ENCODE data around the gene HS6ST1.

The HS6ST1 gene

GRCh38 chr2:128249555-128249954 is 69.1 kb downstream of the HS6ST1 start (continued):
- no peak for TF ChIP-seq SP2 (tag by site-specific recombination; IDR thresholded peaks at IDR 0.05)
- no peak for TF ChIP-seq ZNF138 (tag by site-specific recombination; IDR thresholded peaks at IDR 0.05; ENCODE audit: borderline replicate concordance)
- TF ChIP-seq FEZF1 (tag by site-specific recombination; IDR thresholded peaks at IDR 0.05), result no peak
- no peak for TF ChIP-seq REPIN1 (tag by site-specific recombination; IDR thresholded peaks at IDR 0.05; ENCODE audit: low read depth)
- TF ChIP-seq ZNF23 (tag by site-specific recombination; IDR thresholded peaks at IDR 0.05; ENCODE audit: borderline replicate concordance), result no peak
- no peak for TF ChIP-seq ZNF354C (tag by site-specific recombination; IDR thresholded peaks at IDR 0.05; ENCODE audit: borderline replicate concordance, low read depth)

GRCh38 chr2:128245813-128246212 is 72.9 kb downstream of the HS6ST1 start:
- Histone ChIP-seq H3K27ac (ENCODE audit: extremely low read depth, low read depth, low read length) (no peak overlapping the region), H3K36me3 (ENCODE audit: control insufficient read depth in 2 of 2, insufficient read depth in 1 of 2, low read length in 2 of 2) (no peaks in the 10 kb centered on the region), H3K4me1 (ENCODE audit: control insufficient read depth, insufficient read depth, low read length) (no peaks in the 10 kb centered on the region), H3K9me3 (ENCODE audit: control insufficient read depth, insufficient read depth, low read depth, low read length) (no peaks in the 10 kb centered on the region), H3K4me3 (ENCODE audit: low read depth, low read length) (no peak overlapping the region)
- CTCF ChIA-PET, result interaction anchor here (0.6 kb wide), 1 partner anchor 208 kb away, joined by 4 read pairs; no protein-coding TSS in a partner anchor
- no peak for TF ChIP-seq ZBTB26 (tag by site-specific recombination; optimal IDR thresholded peaks at IDR 0.05)
- no peak for TF ChIP-seq BCL6B (tag by site-specific recombination; IDR thresholded peaks at IDR 0.05)
- TF ChIP-seq FEZF1 (tag by site-specific recombination; IDR thresholded peaks at IDR 0.05), result no peak
- no peak for TF ChIP-seq TCF7L2 (IDR thresholded peaks at IDR 0.05; ENCODE audit: borderline replicate concordance, low read depth, low read length)
- no peak for TF ChIP-seq ZNF521 (tag by site-specific recombination; IDR thresholded peaks at IDR 0.05)
- TF ChIP-seq GLI2 (tag by site-specific recombination; IDR thresholded peaks at IDR 0.05; ENCODE audit: borderline replicate concordance, low read depth), result no peak
- no peak for TF ChIP-seq ZSCAN4 (tag by site-specific recombination; IDR thresholded peaks at IDR 0.05)
- TF ChIP-seq ZNF23 (tag by site-specific recombination; IDR thresholded peaks at IDR 0.05; ENCODE audit: borderline replicate concordance), result no peak
- TF ChIP-seq ZNF645 (tag by site-specific recombination; IDR thresholded peaks at IDR 0.05), result no peak
- no peak for TF ChIP-seq OVOL3 (tag by site-specific recombination; IDR thresholded peaks at IDR 0.05)
- POLR2A ChIA-PET, result no interaction called here

- no peak for TF ChIP-seq ZNF571 (tag by site-specific recombination; IDR thresholded peaks at IDR 0.05)
- no peak for TF ChIP-seq ZFP41 (tag by site-specific recombination; IDR thresholded peaks at IDR 0.05; ENCODE audit: borderline replicate concordance)
- no peak for TF ChIP-seq ZIC2 (tag by site-specific recombination; IDR thresholded peaks at IDR 0.05)
- no peak for TF ChIP-seq ZNF555 (tag by site-specific recombination; conservative IDR thresholded peaks at IDR 0.05)
- TF ChIP-seq ZNF529 (tag by site-specific recombination; IDR thresholded peaks at IDR 0.05; ENCODE audit: insufficient replicate concordance), result no peak
- TF ChIP-seq HOXA7 (CRISPR knock-in tag; IDR thresholded peaks at IDR 0.05; ENCODE audit: borderline replicate concordance), result no peak
- no peak for TF ChIP-seq ZNF335 (tag by site-specific recombination; conservative IDR thresholded peaks at IDR 0.05)
- no peak for TF ChIP-seq ZNF580 (tag by site-specific recombination; IDR thresholded peaks at IDR 0.05)
- TF ChIP-seq ZNF654 (tag by site-specific recombination; IDR thresholded peaks at IDR 0.05; ENCODE audit: low read depth), result no peak
- no peak for TF ChIP-seq KLF1 (tag by site-specific recombination; IDR thresholded peaks at IDR 0.05)
- no peak for TF ChIP-seq ZNF561 (tag by site-specific recombination; IDR thresholded peaks at IDR 0.05; ENCODE audit: borderline replicate concordance)
- no peak for TF ChIP-seq IKZF3 (tag by site-specific recombination; IDR thresholded peaks at IDR 0.05)
- no peak for TF ChIP-seq ZNF16 (tag by site-specific recombination; IDR thresholded peaks at IDR 0.05; ENCODE audit: low read depth)
- no peak for TF ChIP-seq ZNF239 (tag by site-specific recombination; IDR thresholded peaks at IDR 0.05)
- POLR2A ChIA-PET, result no interaction called here
- Histone ChIP-seq H3K27ac (ENCODE audit: extremely low read depth, low read depth, low read length) (no peak overlapping the region), H3K36me3 (ENCODE audit: control insufficient read depth in 2 of 2, insufficient read depth in 1 of 2, low read length in 2 of 2) (no peaks in the 10 kb centered on the region), H3K9me3 (ENCODE audit: control insufficient read depth, insufficient read depth, low read depth, low read length) (no peaks in the 10 kb centered on the region), H3K4me1 (ENCODE audit: control insufficient read depth, insufficient read depth, low read length) (no peaks in the 10 kb centered on the region), H3K4me3 (ENCODE audit: low read depth, low read length) (no peak overlapping the region)
- CTCF ChIA-PET, result no interaction called here
These were observed 76.8 kb downstream of the HS6ST1 start for GRCh38 chr2:128241896-128242295.
